OCI-LY7 (cell line): ENCODE data around the gene USH2A. TPM values are rescaled to one million over a fixed set of nuclear protein-coding genes. Genes with fewer than 3 reads are reported as not detected.

ENCODE experiments used
- BruUV-seq: library from RNA; stranded (reverse); fragments of 400-500 nt; replicated peaks from 2 replicates; lab custom pipeline; 2021; lab: Mats Ljungman, UMichigan
- CTCF ChIA-PET: fragments of 300-600 bp; sonication (Branson Sonifier 250); formaldehyde crosslinking; loops from one replicate; lab custom pipeline; 2022; ENCODE audit warnings: antibody characterized with exemption; ENCODE audit not compliant: unreplicated experiment; lab: Charles Lee
- POLR2A ChIA-PET: fragments of 300-600 bp; sonication (Branson Sonifier 250); formaldehyde crosslinking; loops from one replicate; lab custom pipeline; 2022; ENCODE audit warnings: antibody characterized with exemption; lab: Charles Lee
- DNase-seq: peaks from one replicate; pipeline ENCODE4 v3.0.0-alpha.2; 2015; ENCODE audit warnings: low spot score
- H2AFZ ChIP-seq: fragments of 200-600 bp; sonication (generic), shearing (Covaris generic); 2 replicates; pipeline ENCODE4 v1.6.1; 2014; ENCODE audit warnings: mild to moderate bottlenecking, antibody characterized with exemption, low read length, moderate library complexity
- H3K27ac ChIP-seq: fragments of 200-600 bp; sonication (generic); 2 replicates; pipeline ENCODE4 v1.5.1; 2014; ENCODE audit warnings: mixed run types, low read depth, mild to moderate bottlenecking, moderate library complexity, low read length, inconsistent platforms; ENCODE audit not compliant: poor library complexity, severe bottlenecking
- H3K36me3 ChIP-seq: fragments of 200-600 bp; sonication (generic); 2 replicates; pipeline ENCODE4 v1.6.1; 2014; ENCODE audit warnings: mild to moderate bottlenecking, antibody characterized with exemption, low read length, moderate library complexity, mixed read lengths; ENCODE audit not compliant: insufficient read depth
- H3K4me1 ChIP-seq: fragments of 200-600 bp; sonication (generic); 2 replicates; pipeline ENCODE4 v1.5.1; 2014; ENCODE audit warnings: mild to moderate bottlenecking, low read length; ENCODE audit not compliant: insufficient read depth, poor library complexity, severe bottlenecking
- H3K4me2 ChIP-seq: fragments of 200-600 bp; sonication (generic); 2 replicates; pipeline ENCODE4 v1.6.1; 2014; ENCODE audit warnings: mild to moderate bottlenecking, low read length
- H3K4me3 ChIP-seq: fragments of 200-600 bp; sonication (generic); 2 replicates; pipeline ENCODE4 v1.5.1; 2014; ENCODE audit warnings: mild to moderate bottlenecking, low read depth, low read length; ENCODE audit not compliant: poor library complexity, severe bottlenecking
- H3K79me2 ChIP-seq: fragments of 200-600 bp; sonication (generic); 2 replicates; pipeline ENCODE4 v1.6.1; 2016; ENCODE audit warnings: low read depth, mild to moderate bottlenecking, low read length, moderate library complexity, mixed read lengths; ENCODE audit not compliant: insufficient read depth
- H3K9me2 ChIP-seq: fragments of 200-600 bp; sonication (generic); 2 replicates; pipeline ENCODE4 v1.6.1; 2016; ENCODE audit warnings: mild to moderate bottlenecking, low read length, mixed read lengths; ENCODE audit not compliant: insufficient read depth
- H3K9me3 ChIP-seq: fragments of 200-600 bp; sonication (generic); 2 replicates; pipeline ENCODE4 v1.6.1; 2014; ENCODE audit warnings: mild to moderate bottlenecking, mixed run types, low read length, mixed read lengths
- H4K20me1 ChIP-seq: fragments of 200-600 bp; sonication (generic); 2 replicates; pipeline ENCODE4 v1.6.1; 2014; ENCODE audit warnings: mild to moderate bottlenecking, antibody characterized with exemption, low read length, moderate library complexity, mixed read lengths; ENCODE audit not compliant: insufficient read depth
- CTCF ChIP-seq: fragments of 200-600 bp; sonication (generic); conservative IDR thresholded peaks from 2 replicates; pipeline ENCODE4 v1.5.1; 2014; ENCODE audit warnings: mild to moderate bottlenecking, antibody characterized with exemption, low read length, moderate library complexity, mixed read lengths
- EZH2phosphoT487 ChIP-seq: fragments of 200-600 bp; sonication (generic); IDR thresholded peaks from 2 replicates; pipeline ENCODE4 v1.6.1; 2018; ENCODE audit warnings: low read depth, borderline replicate concordance, mild to moderate bottlenecking, mixed run types, antibody characterized with exemption, low read length, moderate library complexity, mixed read lengths
- intact Hi-C: fragments of 100-400 bp; cut with micrococcal nuclease; formaldehyde crosslinking; loops from one replicate; pipeline ENCODE4 v1.10.0; 2022; ENCODE audit not compliant: unreplicated experiment
- total RNA-seq, 2 experiments: library from RNA; depleted of rRNA in 1 of 2; stranded (reverse); fragments of >200 nt in 1 of 2; shearing (Covaris generic) in 1 of 2; gene quantifications; 2 replicates each; pipeline ENCODE4 v1.2.3, GENCODE V29; 2014 to 2022

USH2A gene
- total RNA-seq, 2 experiments from 2014 or later = not detected

GRCh38 chr1:216410026-216410425 is 13.2 kb downstream of the USH2A start:
- ChIA-PET CTCF (no interaction called here), POLR2A (no interaction called here)
- H3K4me1 ChIP-seq = no peaks in the 10 kb centered on the region
- H4K20me1 ChIP-seq = no peaks in the 10 kb centered on the region
- H3K79me2 ChIP-seq = no peaks in the 10 kb centered on the region
- H3K4me2 ChIP-seq = no peak overlapping the region
- no peak overlapping the region for H3K27ac ChIP-seq
- DNase-seq = no peak
- H3K9me2 ChIP-seq = no peaks in the 10 kb centered on the region
- BruUV-seq = no TSS peak
- H2AFZ ChIP-seq = no peak overlapping the region
- H3K9me3 ChIP-seq = no peaks in the 10 kb centered on the region
- H3K36me3 ChIP-seq = no peaks in the 10 kb centered on the region
- no peak overlapping the region for H3K4me3 ChIP-seq
- TF ChIP-seq EZH2phosphoT487 (no peak), CTCF (no peak)
- intact Hi-C loops = no loop called here

- H3K27ac ChIP-seq = no peak overlapping the region
- ChIA-PET POLR2A (no interaction called here), CTCF (no interaction called here)
- intact Hi-C loops = no loop called here
- H3K4me3 ChIP-seq = no peak overlapping the region
- H3K9me3 ChIP-seq = no peaks in the 10 kb centered on the region
- no peaks in the 10 kb centered on the region for H3K79me2 ChIP-seq
- BruUV-seq = no TSS peak
- no peaks in the 10 kb centered on the region for H3K36me3 ChIP-seq
- no peak overlapping the region for H3K4me2 ChIP-seq
- H3K9me2 ChIP-seq = no peaks in the 10 kb centered on the region
- H2AFZ ChIP-seq = no peak overlapping the region
- TF ChIP-seq EZH2phosphoT487 = no peak
- no peak for TF ChIP-seq CTCF
- H4K20me1 ChIP-seq = no peaks in the 10 kb centered on the region
- no peaks in the 10 kb centered on the region for H3K4me1 ChIP-seq
- DNase-seq = no peak
These were observed 32.3 kb downstream of the USH2A start for GRCh38 chr1:216390956-216391355.

- Histone ChIP-seq H2AFZ (no peak overlapping the region), H3K4me3 (no peak overlapping the region), H4K20me1 (no peaks in the 10 kb centered on the region), H3K36me3 (no peaks in the 10 kb centered on the region), H3K9me3 (no peaks in the 10 kb centered on the region), H3K4me1 (no peaks in the 10 kb centered on the region), H3K27ac (no peak overlapping the region), H3K4me2 (no peak overlapping the region), H3K79me2 (no peaks in the 10 kb centered on the region), H3K9me2 (no peaks in the 10 kb centered on the region)
- DNase-seq = no peak
- BruUV-seq = no TSS peak
- CTCF ChIA-PET = no interaction called here
- no peak for TF ChIP-seq EZH2phosphoT487
- intact Hi-C loops = no loop called here
- POLR2A ChIA-PET = no interaction called here
These were observed 33.5 kb downstream of the USH2A start for GRCh38 chr1:216389774-216390173.
